HepG2 (cell line): ENCODE measurements around the gene RNPEPL1. TPM values are rescaled to one million over a fixed set of nuclear protein-coding genes. Genes with fewer than 3 reads are reported as not detected.

ENCODE experiments used
- ATAC-seq: fragments of 200-7000 bp; cut with Tn5 transposase; 3 replicates; pipeline ENCODE4 v1.9.1; 2020; ENCODE audit warnings: mild to moderate bottlenecking, moderate library complexity
- BruUV-seq: library from RNA; stranded (reverse); fragments of 400-500 nt; replicated peaks from 2 replicates; lab custom pipeline; 2021; lab: Mats Ljungman, UMichigan
- CTCF ChIA-PET: fragments of 300-600 bp; formaldehyde crosslinking; extraction: SDS; loops from one replicate; lab custom pipeline; 2021; ENCODE audit warnings: low total read pairs, inconsistent platforms, low intra/inter-chr PET ratio; lab: Yijun Ruan, JAX
- POLR2A ChIA-PET: fragments of 350-600 bp; sonication (Branson Sonifier 250); formaldehyde crosslinking; loops from one replicate; lab custom pipeline; 2020; ENCODE audit warnings: antibody characterized with exemption, inconsistent platforms; lab: Yijun Ruan, JAX
- DNase-seq: peaks from one replicate; pipeline ENCODE4 v3.0.0-alpha.2; 2015; ENCODE audit warnings: low spot score
- FAIRE-seq: peaks from 3 replicates; lab custom pipeline; 2011; peaks lifted over from hg19 to GRCh38; lab: Jason Lieb, UNC
- H2AFZ ChIP-seq: one replicate; pipeline ENCODE4 v1.6.1; 2011; ENCODE audit warnings: low read length, inconsistent platforms
- H3K27ac ChIP-seq: fragments of 300-600 bp; 3 replicates; pipeline ENCODE4 v1.8.0; 2011; ENCODE audit warnings: mixed run types, mild to moderate bottlenecking, mixed read lengths, low read length, inconsistent platforms; ENCODE audit not compliant: insufficient read depth; ENCODE audit errors: extremely low read length
- H3K27me3 ChIP-seq, 2 experiments: fragments of 200-600 bp in 1 of 2; 2 replicates in 1 of 2; 3 replicates in 1 of 2; pipeline versions ENCODE4 v1.6.0 to v1.8.0; 2011; ENCODE audit warnings: low read length in 2 of 2, mild to moderate bottlenecking in 2 of 2, moderate library complexity in 2 of 2, inconsistent platforms in 1 of 2; ENCODE audit not compliant: insufficient read depth in 2 of 2, control insufficient read depth in 1 of 2
- H3K36me3 ChIP-seq, 2 experiments: fragments of 200-600 bp in 1 of 2; replicated peaks in 1 of 2; 2 replicates in 1 of 2; 3 replicates in 1 of 2; pipeline versions ENCODE4 v1.5.1 to v1.8.0; 2011; ENCODE audit warnings: low read length in 2 of 2, inconsistent platforms in 1 of 2; ENCODE audit not compliant: insufficient read depth in 2 of 2, control insufficient read depth in 1 of 2
- H3K4me1 ChIP-seq: 2 replicates; pipeline ENCODE4 v1.5.1; 2012; ENCODE audit warnings: low read length, inconsistent platforms; ENCODE audit not compliant: insufficient read depth
- H3K4me2 ChIP-seq: 2 replicates; pipeline ENCODE4 v1.6.0; 2011; ENCODE audit warnings: low read depth, low read length, inconsistent platforms
- H3K4me3 ChIP-seq, 3 experiments: fragments of 200-600 bp in 1 of 3; sonication (generic), shearing (Covaris generic) in 1 of 3; replicated peaks in 1 of 3; 2 replicates each; pipeline ENCODE4 v1.5.1; 2011 to 2016; ENCODE audit warnings: low read length in 3 of 3, inconsistent platforms in 2 of 3, low read depth in 2 of 3, mild to moderate bottlenecking in 2 of 3, control low read depth in 1 of 3, mixed read lengths in 1 of 3; ENCODE audit not compliant: insufficient read depth in 1 of 3
- H3K79me2 ChIP-seq: one replicate; pipeline ENCODE4 v1.6.1; 2011; ENCODE audit warnings: low read length, inconsistent platforms; ENCODE audit not compliant: insufficient read depth
- H3K9ac ChIP-seq: 2 replicates; pipeline ENCODE4 v1.6.0; 2011; ENCODE audit warnings: mild to moderate bottlenecking, low read depth, low read length, inconsistent platforms; ENCODE audit not compliant: insufficient read depth
- H3K9me3 ChIP-seq: 2 replicates; pipeline ENCODE4 v1.5.1; 2012; ENCODE audit warnings: mild to moderate bottlenecking, low read length
- H4K20me1 ChIP-seq: 2 replicates; pipeline ENCODE4 v1.6.0; 2011; ENCODE audit warnings: inconsistent platforms, mild to moderate bottlenecking, low read length, moderate library complexity; ENCODE audit not compliant: insufficient read depth
- HNRNPLL ChIP-seq: fragments of 200-400 bp; formaldehyde crosslinking; IDR thresholded peaks from 2 replicates; pipeline ENCODE4 v1.6.1; 2017; ENCODE audit warnings: mild to moderate bottlenecking, low read depth, low read length; ENCODE audit not compliant: poor library complexity, severe bottlenecking
- NCOR1 ChIP-seq: fragments of 200-600 bp; sonication (generic); IDR thresholded peaks from 2 replicates; pipeline ENCODE4 v1.7.0; 2017; ENCODE audit warnings: antibody characterized with exemption, low read length, borderline replicate concordance
- POLR2G ChIP-seq: fragments of 200-400 bp; formaldehyde crosslinking; IDR thresholded peaks from 2 replicates; pipeline ENCODE4 v1.6.1; 2018; ENCODE audit warnings: mild to moderate bottlenecking, low read depth, low read length, moderate library complexity
- RBM22 ChIP-seq: fragments of 200-400 bp; formaldehyde crosslinking; optimal IDR thresholded peaks from 2 replicates; pipeline ENCODE3; 2017; ENCODE audit warnings: mild to moderate bottlenecking, low read length, moderate library complexity
- YEATS2 ChIP-seq: sonication (generic); formaldehyde crosslinking; IDR thresholded peaks from 2 replicates; pipeline ENCODE4 v1.4.0; 2020; ENCODE audit warnings: missing genetic modification reagents, borderline replicate concordance
- ZBTB38 ChIP-seq: sonication (generic); formaldehyde crosslinking; IDR thresholded peaks from 2 replicates; pipeline ENCODE4 v1.5.1; 2020; ENCODE audit warnings: mild to moderate bottlenecking, missing genetic modification reagents
- ZKSCAN5 ChIP-seq: sonication (generic); formaldehyde crosslinking; IDR thresholded peaks from 2 replicates; pipeline ENCODE4 v1.5.1; 2020; ENCODE audit warnings: mild to moderate bottlenecking, missing genetic modification reagents
- ZMAT5 ChIP-seq: sonication (generic); formaldehyde crosslinking; IDR thresholded peaks from 2 replicates; pipeline ENCODE4 v1.5.0; 2020; ENCODE audit warnings: mild to moderate bottlenecking, low read depth, missing genetic modification reagents, borderline replicate concordance
- WGBS: methylation state at CpG from one replicate; pipeline ENCODE4 v1.1.6; 2017; ENCODE audit warnings: low lambda C conversion rate; 5-methylcytosine and 5-hydroxymethylcytosine counted together
- in situ Hi-C: cut with HindIII; loops from 2 replicates; pipeline ENCODE4 v1.10.0; 2017; ENCODE audit warnings: low pct_unique_long_range_greater_than_20kb; ENCODE audit not compliant: extremely low pct_ligation_motif_present
- intact Hi-C: fragments of 100-400 bp; cut with micrococcal nuclease; formaldehyde crosslinking; loops from one replicate; pipeline ENCODE4 v1.10.0; 2022; ENCODE audit not compliant: unreplicated experiment
- polyA plus RNA-seq, 8 experiments: library from polyadenylated mRNA; depleted of rRNA in 3 of 8; stranded (reverse) in 7 of 8; unstranded in 1 of 8; fragments of >200 nt; fragmentation: Illumina TruSeq in 4 of 8; extraction: Trizol in 4 of 8; gene quantifications; 2 replicates each; pipeline versions ENCODE4 v1.2.1 to v1.2.3, GENCODE V29; 2011 to 2016; ENCODE audit warnings: low read depth in 4 of 8, missing spikeins in 1 of 8, mixed read lengths in 1 of 8; ENCODE audit not compliant: insufficient read depth in 1 of 8
- total RNA-seq, 5 experiments: library from RNA; depleted of rRNA; stranded (reverse); fragments of >200 nt; fragmentation: Illumina TruSeq; extraction: Trizol; gene quantifications; 2 replicates each; pipeline ENCODE4 v1.2.3, GENCODE V29; 2016; ENCODE audit warnings: low read depth in 1 of 5
- TF ChIP-seq, protein P1 (sequence below): sonication (generic); formaldehyde crosslinking; IDR thresholded peaks from 2 replicates; pipeline ENCODE4 v1.4.0; 2020; ENCODE audit warnings: missing genetic modification reagents
- TF ChIP-seq, protein P2 (sequence below): sonication (generic); formaldehyde crosslinking; IDR thresholded peaks from 2 replicates; pipeline ENCODE4 v1.4.0; 2020; ENCODE audit warnings: missing genetic modification reagents

The RNPEPL1 gene
- total and polyA plus RNA-seq, 2 of the 13 experiments (the other 11 are each of a cell fraction or from before 2014, with no cell fraction given), result 13.0 to 18.0 TPM

GRCh38 chr2:240623531-240624010 lies 55.3 kb downstream of the RNPEPL1 start:
- WGBS, result 78% methylated on average over 9 of the region's 10 CpGs
- no peaks in the 10 kb centered on the region; a peak in 1 of 5 replicates for H3K27me3 ChIP-seq
- no peak overlapping the region for H3K4me3 ChIP-seq
- ATAC-seq (no peak; the same call in 2 of the 3 replicates), DNase-seq (no peak), FAIRE-seq (no peak)
- no peak overlapping the region for H3K4me2 ChIP-seq
- peaks cover 41% of the 10 kb centered on the region for H3K4me1 ChIP-seq
- no peak overlapping the region for H2AFZ ChIP-seq
- H4K20me1 ChIP-seq, result no peaks in the 10 kb centered on the region
- H3K9ac ChIP-seq, result no peak overlapping the region
- no peak overlapping the region for H3K27ac ChIP-seq
- no peaks in the 10 kb centered on the region for H3K9me3 ChIP-seq
- peak; percentile 30 for TF ChIP-seq RBM22
- TF ChIP-seq ZMAT5, result no peak
- TF ChIP-seq HNRNPLL, result peak; percentile 9
- in situ Hi-C loops, result no loop called here
- no TSS peak for BruUV-seq
- ChIA-PET POLR2A (interaction anchor here (7.1 kb wide), 1 partner anchor 19 kb away, joined by 46 read pairs; no protein-coding TSS in a partner anchor), CTCF (no interaction called here)
- intact Hi-C loops, result no loop called here
- no peaks in the 10 kb centered on the region for H3K79me2 ChIP-seq
- peaks cover 11 to 19% of the 10 kb centered on the region in 2 experiments for H3K36me3 ChIP-seq

- Histone ChIP-seq H3K79me2 (no peaks in the 10 kb centered on the region), H3K9ac (no peak overlapping the region), H2AFZ (no peak overlapping the region), H3K9me3 (no peaks in the 10 kb centered on the region), H4K20me1 (no peaks in the 10 kb centered on the region), H3K27ac (no peak overlapping the region), H3K4me3 (no peak overlapping the region), H3K36me3 (peaks cover 8 to 12% of the 10 kb centered on the region in 2 experiments; a peak in 4 of 5 replicates), H3K4me1 (peaks cover 47% of the 10 kb centered on the region), H3K4me2 (no peak overlapping the region), H3K27me3 (no peaks in the 10 kb centered on the region; a peak in 1 of 5 replicates)
- ChIA-PET POLR2A (interaction anchor here (0.6 to 7.1 kb wide), 2 partner anchors 19 to 55 kb away, joined by 3 to 46 read pairs; no protein-coding TSS in a partner anchor), CTCF (no interaction called here)
- DNase-seq, result no peak
- BruUV-seq, result no TSS peak
- peak; percentile 16 for ATAC-seq
- in situ Hi-C loops, result no loop called here
- intact Hi-C loops, result no loop called here
- no peak for FAIRE-seq
- 74% methylated on average over 19 of the region's 24 CpGs for WGBS
- no peak for TF ChIP-seq ZKSCAN5
- TF ChIP-seq NCOR1, result no peak
- TF ChIP-seq, protein P1, sequence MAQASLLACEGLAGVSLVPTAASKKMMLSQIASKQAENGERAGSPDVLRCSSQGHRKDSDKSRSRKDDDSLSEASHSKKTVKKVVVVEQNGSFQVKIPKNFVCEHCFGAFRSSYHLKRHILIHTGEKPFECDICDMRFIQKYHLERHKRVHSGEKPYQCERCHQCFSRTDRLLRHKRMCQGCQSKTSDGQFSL (CRISPR knock-in tag), result peak; percentile 44
- peak; percentile 47; the same call in 1 of the 2 replicates for TF ChIP-seq POLR2G
- peak; percentile 39; the same call in 1 of the 2 replicates for TF ChIP-seq ZBTB38 (CRISPR knock-in tag)
- TF ChIP-seq YEATS2 (CRISPR knock-in tag), result no peak
- TF ChIP-seq, protein P2, sequence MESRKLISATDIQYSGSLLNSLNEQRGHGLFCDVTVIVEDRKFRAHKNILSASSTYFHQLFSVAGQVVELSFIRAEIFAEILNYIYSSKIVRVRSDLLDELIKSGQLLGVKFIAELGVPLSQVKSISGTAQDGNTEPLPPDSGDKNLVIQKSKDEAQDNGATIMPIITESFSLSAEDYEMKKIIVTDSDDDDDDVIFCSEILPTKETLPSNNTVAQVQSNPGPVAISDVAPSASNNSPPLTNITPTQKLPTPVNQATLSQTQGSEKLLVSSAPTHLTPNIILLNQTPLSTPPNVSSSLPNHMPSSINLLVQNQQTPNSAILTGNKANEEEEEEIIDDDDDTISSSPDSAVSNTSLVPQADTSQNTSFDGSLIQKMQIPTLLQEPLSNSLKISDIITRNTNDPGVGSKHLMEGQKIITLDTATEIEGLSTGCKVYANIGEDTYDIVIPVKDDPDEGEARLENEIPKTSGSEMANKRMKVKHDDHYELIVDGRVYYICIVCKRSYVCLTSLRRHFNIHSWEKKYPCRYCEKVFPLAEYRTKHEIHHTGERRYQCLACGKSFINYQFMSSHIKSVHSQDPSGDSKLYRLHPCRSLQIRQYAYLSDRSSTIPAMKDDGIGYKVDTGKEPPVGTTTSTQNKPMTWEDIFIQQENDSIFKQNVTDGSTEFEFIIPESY (CRISPR knock-in tag), result peak; percentile 48
These were observed 56.0 kb downstream of the RNPEPL1 start for GRCh38 chr2:240624011-240624949.
